A673 (cell line): ENCODE measurements around the gene CHRM2.

Experiments used
- CTCF ChIP-seq: fragments of 300-800, 200-600 bp; sonication (generic); conservative IDR thresholded peaks from 2 replicates; pipeline ENCODE4 v1.5.1; 2017; ENCODE audit warnings: low read depth, mild to moderate bottlenecking, antibody characterized with exemption, low read length, moderate library complexity, mixed read lengths
- EZH2 ChIP-seq: fragments of 200-600 bp; sonication (generic); IDR thresholded peaks from 2 replicates; pipeline ENCODE4 v1.6.1; 2017; ENCODE audit warnings: borderline replicate concordance, low read depth, mild to moderate bottlenecking, mixed read lengths, antibody characterized with exemption, low read length; ENCODE audit not compliant: poor library complexity, severe bottlenecking

GRCh38 chr7:136947347-136947746, 78.9 kb downstream of the CHRM2 start:
- TF ChIP-seq CTCF (no peak), EZH2 (no peak)
